Endothelial cell of umbilical vein (primary cell): Measurements from ENCODE around the gene SYNPO2L.
"Not testable (repeated sequence)": the region's sequence is repeated elsewhere in the genome, so short reads cannot be mapped to it uniquely, and the experiment has no call there.

ENCODE experiments used
- GATA2 ChIP-seq: IDR thresholded peaks from 2 replicates; pipeline ENCODE4 v1.7.0; 2011; ENCODE audit warnings: low read depth, mild to moderate bottlenecking, moderate library complexity, mixed read lengths, low read length; ENCODE audit not compliant: insufficient read length, insufficient read depth
- POLR2AphosphoS5 ChIP-seq: IDR thresholded peaks from 2 replicates; pipeline ENCODE4 v1.6.1; 2012; ENCODE audit warnings: low read depth, mild to moderate bottlenecking, control low read depth, low read length, moderate library complexity; ENCODE audit not compliant: insufficient read depth
- TF ChIP-seq, protein P1 (sequence below), 2 donors: IDR thresholded peaks; 1 replicate in 1 of 2; 2 replicates in 1 of 2; pipeline ENCODE4 v1.5.1; 2011; ENCODE audit warnings: low read length in 2 of 2, mild to moderate bottlenecking in 2 of 2, moderate library complexity in 2 of 2, control low read depth in 1 of 2, inconsistent platforms in 1 of 2, low read depth in 1 of 2; ENCODE audit not compliant: insufficient read depth in 1 of 2; ENCODE audit errors: extremely low read depth in 1 of 2

- TF ChIP-seq, protein P1, sequence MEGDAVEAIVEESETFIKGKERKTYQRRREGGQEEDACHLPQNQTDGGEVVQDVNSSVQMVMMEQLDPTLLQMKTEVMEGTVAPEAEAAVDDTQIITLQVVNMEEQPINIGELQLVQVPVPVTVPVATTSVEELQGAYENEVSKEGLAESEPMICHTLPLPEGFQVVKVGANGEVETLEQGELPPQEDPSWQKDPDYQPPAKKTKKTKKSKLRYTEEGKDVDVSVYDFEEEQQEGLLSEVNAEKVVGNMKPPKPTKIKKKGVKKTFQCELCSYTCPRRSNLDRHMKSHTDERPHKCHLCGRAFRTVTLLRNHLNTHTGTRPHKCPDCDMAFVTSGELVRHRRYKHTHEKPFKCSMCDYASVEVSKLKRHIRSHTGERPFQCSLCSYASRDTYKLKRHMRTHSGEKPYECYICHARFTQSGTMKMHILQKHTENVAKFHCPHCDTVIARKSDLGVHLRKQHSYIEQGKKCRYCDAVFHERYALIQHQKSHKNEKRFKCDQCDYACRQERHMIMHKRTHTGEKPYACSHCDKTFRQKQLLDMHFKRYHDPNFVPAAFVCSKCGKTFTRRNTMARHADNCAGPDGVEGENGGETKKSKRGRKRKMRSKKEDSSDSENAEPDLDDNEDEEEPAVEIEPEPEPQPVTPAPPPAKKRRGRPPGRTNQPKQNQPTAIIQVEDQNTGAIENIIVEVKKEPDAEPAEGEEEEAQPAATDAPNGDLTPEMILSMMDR (IDR thresholded peaks at IDR 0.05; ENCODE audit: extremely low read depth in 1 of 2, insufficient read depth in 1 of 2, low read depth in 1 of 2, low read length in 2 of 2) = not testable (repeated sequence)
- not testable (repeated sequence) for TF ChIP-seq GATA2, POLR2AphosphoS5
Measured at GRCh38 chr10:73695302-73695701, 39.5 kb upstream of the SYNPO2L start.
